ENCODE results near the gene CBR3. TPM values are rescaled to one million over a fixed set of nuclear protein-coding genes. Genes with fewer than 3 reads are reported as not detected.
A peak's percentile ranks its signal among the peaks of the same experiment; 100 is the strongest.

The CBR3 gene
- total and polyA plus RNA-seq, 2 experiments from 2014 or later = 4.6 to 8.7 TPM

GRCh38 chr21:36156339-36156814 is 21.5 kb downstream of the CBR3 start (continued):
- TF ChIP-seq ZNF462 (CRISPR knock-in tag; IDR thresholded peaks at IDR 0.05) = no peak

- DNase-seq (ENCODE audit: low spot score) (peak; percentile 67), ATAC-seq (peak; percentile 39)
- H2AFZ ChIP-seq = peak within 1 kb of the TSS; percentile 99
- no peaks in the 10 kb centered on the region for H3K79me2 ChIP-seq (replicated peaks; ENCODE audit: insufficient read depth)
- H3K27ac ChIP-seq (ENCODE audit: low read depth) = no peak within 1 kb of the TSS
- Mint-ChIP-seq H3K36me3 (ENCODE audit: low read depth) (no peaks in the 10 kb centered on the region), H3K9me3 (no peaks in the 10 kb centered on the region), H3K4me3 (peak within 1 kb of the TSS; percentile 78), H3K27ac (no peak within 1 kb of the TSS), H3K4me1 (peaks cover 6% of the 10 kb centered on the region; the same call in 2 of the 3 replicates), H3K27me3 (ENCODE audit: insufficient read depth, low read depth, poor library complexity) (peaks cover 19% of the 10 kb centered on the region)
- TF ChIP-seq EZH2 (IDR thresholded peaks at IDR 0.05; ENCODE audit: low read depth, unreplicated experiment) = no peak
- TF ChIP-seq CTCF (conservative IDR thresholded peaks at IDR 0.05; ENCODE audit: low read depth in 2 of 2) = no peak
- TF ChIP-seq ZNF462 (CRISPR knock-in tag; IDR thresholded peaks at IDR 0.05) = no peak
- peak; percentile 59 for TF ChIP-seq POLR2AphosphoS5 (IDR thresholded peaks at IDR 0.05; ENCODE audit: low read depth)
- TF ChIP-seq CREB1 (CRISPR knock-in tag; IDR thresholded peaks at IDR 0.05; ENCODE audit: low read depth) = no peak
- H3K36me3 ChIP-seq (ENCODE audit: insufficient read depth) = no peaks in the 10 kb centered on the region
- peaks cover 4% of the 10 kb centered on the region; the same call in 1 of the 2 replicates for H3F3A ChIP-seq (replicated peaks; ENCODE audit: low read depth)
- peaks cover 7% of the 10 kb centered on the region for H3K4me1 ChIP-seq (ENCODE audit: insufficient read depth)
- peak within 1 kb of the TSS; percentile 94 for H3K4me2 ChIP-seq
- peaks cover 3% of the 10 kb centered on the region; the same call in 1 of the 2 replicates for H4K20me1 ChIP-seq (replicated peaks; ENCODE audit: insufficient read depth)
- H3K27me3 ChIP-seq (ENCODE audit: insufficient read depth) = peaks cover 27% of the 10 kb centered on the region
- H3K9me2 ChIP-seq (ENCODE audit: insufficient read depth) = no peaks in the 10 kb centered on the region
- H3K4me3 ChIP-seq = peak within 1 kb of the TSS; percentile 90
These were observed 22.2 kb downstream of the CBR3 start, which contains the start of gene DOP1B for GRCh38 chr21:36156815-36157670. TSS of gene DOP1B (plus strand) at chr21:36156824. CDS start at chr21:36164734, 7,910 bp downstream.

Data from GM23338 (cell line).